DOHH2 (cell line): ENCODE measurements around the gene LCE1E.

Experiments
- H3F3A ChIP-seq: fragments of 200-600 bp; sonication (generic), shearing (Covaris generic); 2 replicates; pipeline ENCODE4 v1.6.0; 2016; ENCODE audit warnings: antibody characterized with exemption, mild to moderate bottlenecking; ENCODE audit not compliant: control insufficient read depth, insufficient read depth
- H3K27ac ChIP-seq: fragments of 200-600 bp; sonication (generic); 2 replicates; pipeline ENCODE4 v1.5.1; 2014; ENCODE audit warnings: low read depth, mild to moderate bottlenecking, low read length, moderate library complexity
- H3K27me3 ChIP-seq: fragments of 200-600 bp; sonication (generic); 2 replicates; pipeline ENCODE4 v1.6.1; 2014; ENCODE audit warnings: mild to moderate bottlenecking, low read length, mixed read lengths; ENCODE audit not compliant: control insufficient read depth
- H3K36me3 ChIP-seq: fragments of 200-600 bp; sonication (generic); 2 replicates; pipeline ENCODE4 v1.6.1; 2014; ENCODE audit warnings: mild to moderate bottlenecking, low read length, moderate library complexity, mixed read lengths; ENCODE audit not compliant: control insufficient read depth
- H3K4me1 ChIP-seq: fragments of 200-600 bp; sonication (generic); 2 replicates; pipeline ENCODE4 v1.6.1; 2014; ENCODE audit warnings: mild to moderate bottlenecking, low read length, mixed read lengths; ENCODE audit not compliant: control insufficient read depth
- H3K4me2 ChIP-seq: fragments of 200-600 bp; sonication (generic); 2 replicates; pipeline ENCODE4 v1.6.0; 2014; ENCODE audit warnings: mild to moderate bottlenecking, low read length, moderate library complexity
- H3K4me3 ChIP-seq: fragments of 200-600 bp; sonication (generic); 2 replicates; pipeline ENCODE4 v1.5.1; 2014; ENCODE audit warnings: mild to moderate bottlenecking, low read length, mixed read lengths
- H3K79me2 ChIP-seq: fragments of 200-600 bp; sonication (generic); 2 replicates; pipeline ENCODE4 v1.6.1; 2014; ENCODE audit warnings: mild to moderate bottlenecking, low read length, mixed read lengths; ENCODE audit not compliant: control insufficient read depth
- H3K9me2 ChIP-seq: fragments of 200-600 bp; sonication (generic); replicated peaks from 2 replicates; pipeline ENCODE4 v1.6.1; 2014; ENCODE audit warnings: mild to moderate bottlenecking, low read length, mixed read lengths; ENCODE audit not compliant: control insufficient read depth
- H3K9me3 ChIP-seq: fragments of 200-600 bp; sonication (generic); 2 replicates; pipeline ENCODE4 v1.6.1; 2014; ENCODE audit warnings: antibody characterized with exemption, low read length, mixed read lengths; ENCODE audit not compliant: control insufficient read depth, insufficient read depth
- H4K20me1 ChIP-seq: fragments of 200-600 bp; sonication (generic); 2 replicates; pipeline ENCODE4 v1.6.0; 2014; ENCODE audit warnings: low read depth, mild to moderate bottlenecking, antibody characterized with exemption, low read length, moderate library complexity; ENCODE audit not compliant: control insufficient read depth, insufficient read depth
- EZH2phosphoT487 ChIP-seq: fragments of 200-600 bp; sonication (generic); IDR thresholded peaks from 2 replicates; pipeline ENCODE4 v1.6.1; 2017; ENCODE audit warnings: borderline replicate concordance, mild to moderate bottlenecking, antibody characterized with exemption, low read length, moderate library complexity, mixed read lengths
- TF ChIP-seq, protein P1 (sequence below): fragments of 200-600 bp; sonication (generic); IDR thresholded peaks from one replicate; pipeline ENCODE4 v1.5.1; 2014; ENCODE audit warnings: antibody characterized with exemption, mild to moderate bottlenecking, low read depth, low read length; ENCODE audit not compliant: poor library complexity, severe bottlenecking

Gene LCE1E

DNA sequence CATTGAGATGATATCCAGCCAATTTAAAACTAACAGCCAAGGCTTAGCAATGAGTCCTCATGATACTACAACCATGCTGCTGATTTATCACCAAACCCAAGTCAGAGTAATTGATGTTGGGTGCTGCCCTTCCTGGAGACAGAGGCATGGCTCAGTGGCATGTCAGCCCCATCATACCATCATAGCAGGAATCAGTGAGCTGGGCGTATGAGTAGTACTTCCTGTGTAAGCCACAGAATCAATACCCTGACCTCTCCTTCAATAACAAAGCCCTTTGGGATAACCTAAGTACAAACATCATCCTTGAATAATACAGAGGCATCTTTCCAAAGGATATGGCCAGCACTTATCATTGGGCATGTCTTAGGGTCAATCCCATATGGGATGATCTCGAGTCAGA, 3.0 kb upstream of the LCE1E start:
- Histone ChIP-seq H3F3A (no peaks in the 10 kb centered on the region), H3K27ac (no peak overlapping the region), H3K9me2 (no peaks in the 10 kb centered on the region), H4K20me1 (no peaks in the 10 kb centered on the region), H3K4me2 (no peak overlapping the region), H3K9me3 (no peaks in the 10 kb centered on the region), H3K79me2 (no peaks in the 10 kb centered on the region), H3K4me3 (no peak overlapping the region), H3K27me3 (no peaks in the 10 kb centered on the region), H3K4me1 (no peaks in the 10 kb centered on the region), H3K36me3 (no peaks in the 10 kb centered on the region)
- TF ChIP-seq, protein P1, sequence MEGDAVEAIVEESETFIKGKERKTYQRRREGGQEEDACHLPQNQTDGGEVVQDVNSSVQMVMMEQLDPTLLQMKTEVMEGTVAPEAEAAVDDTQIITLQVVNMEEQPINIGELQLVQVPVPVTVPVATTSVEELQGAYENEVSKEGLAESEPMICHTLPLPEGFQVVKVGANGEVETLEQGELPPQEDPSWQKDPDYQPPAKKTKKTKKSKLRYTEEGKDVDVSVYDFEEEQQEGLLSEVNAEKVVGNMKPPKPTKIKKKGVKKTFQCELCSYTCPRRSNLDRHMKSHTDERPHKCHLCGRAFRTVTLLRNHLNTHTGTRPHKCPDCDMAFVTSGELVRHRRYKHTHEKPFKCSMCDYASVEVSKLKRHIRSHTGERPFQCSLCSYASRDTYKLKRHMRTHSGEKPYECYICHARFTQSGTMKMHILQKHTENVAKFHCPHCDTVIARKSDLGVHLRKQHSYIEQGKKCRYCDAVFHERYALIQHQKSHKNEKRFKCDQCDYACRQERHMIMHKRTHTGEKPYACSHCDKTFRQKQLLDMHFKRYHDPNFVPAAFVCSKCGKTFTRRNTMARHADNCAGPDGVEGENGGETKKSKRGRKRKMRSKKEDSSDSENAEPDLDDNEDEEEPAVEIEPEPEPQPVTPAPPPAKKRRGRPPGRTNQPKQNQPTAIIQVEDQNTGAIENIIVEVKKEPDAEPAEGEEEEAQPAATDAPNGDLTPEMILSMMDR = no peak
- TF ChIP-seq EZH2phosphoT487 = no peak

DNA sequence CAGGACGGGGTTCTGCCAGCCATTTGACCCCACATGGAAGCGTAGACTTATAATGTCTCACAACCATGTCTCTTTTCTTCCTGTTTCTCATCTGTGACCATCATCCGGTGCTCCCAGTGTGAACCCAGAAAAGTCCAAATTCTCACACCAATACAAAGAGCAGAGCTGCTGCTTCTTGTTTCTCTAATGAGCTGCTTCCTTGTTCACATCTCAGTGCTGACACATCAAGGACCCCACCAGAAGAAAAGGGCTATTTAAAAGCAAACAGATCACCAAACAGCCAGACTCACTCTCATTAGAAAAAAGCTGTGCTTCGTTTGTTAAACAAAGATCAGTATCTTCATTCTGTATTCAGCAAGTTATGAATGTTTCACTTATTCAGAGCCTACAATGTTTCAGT, 9.6 kb downstream of the LCE1E start:
- Histone ChIP-seq H3K36me3 (no peaks in the 10 kb centered on the region), H3K4me1 (no peaks in the 10 kb centered on the region), H3K79me2 (no peaks in the 10 kb centered on the region), H3K9me3 (no peaks in the 10 kb centered on the region), H4K20me1 (no peaks in the 10 kb centered on the region), H3K27ac (no peak overlapping the region), H3K4me3 (no peak overlapping the region), H3K27me3 (no peaks in the 10 kb centered on the region), H3K4me2 (no peak overlapping the region), H3F3A (no peaks in the 10 kb centered on the region), H3K9me2 (no peaks in the 10 kb centered on the region)
- TF ChIP-seq, protein P1 = no peak
- no peak for TF ChIP-seq EZH2phosphoT487

DNA sequence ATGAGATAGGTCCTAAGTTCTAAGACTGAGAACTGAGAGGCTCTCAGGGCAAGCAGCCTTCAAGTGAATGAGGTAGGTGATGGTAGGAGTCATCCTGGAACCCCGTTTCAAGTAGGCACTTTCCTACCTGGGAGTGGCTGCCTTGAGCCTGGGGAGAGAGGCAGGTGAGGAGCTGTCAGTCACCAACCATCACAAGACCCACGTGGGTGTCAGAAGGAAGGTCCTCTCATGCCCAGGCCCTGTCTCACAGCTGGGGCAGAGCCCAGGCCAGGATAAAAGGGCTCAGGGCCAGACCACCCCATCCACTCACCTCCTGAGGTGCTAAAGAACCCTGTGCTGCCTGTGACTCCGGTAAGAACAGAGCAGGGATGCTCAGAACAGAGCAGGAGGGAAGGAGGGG, 10.4 kb downstream of the LCE1E start, which contains the start of gene LCE1D:
LCE1D (plus strand) TSS at position 301 of the 400 bp plus-strand sequence. CDS start 1,074 bp downstream, outside the sequence.
- Histone ChIP-seq H3K9me3 (no peaks in the 10 kb centered on the region), H3K27ac (no peak within 1 kb of the TSS), H3K4me1 (no peaks in the 10 kb centered on the region), H3K4me3 (no peak within 1 kb of the TSS), H3F3A (no peaks in the 10 kb centered on the region), H3K4me2 (no peak within 1 kb of the TSS), H3K79me2 (no peaks in the 10 kb centered on the region), H4K20me1 (no peaks in the 10 kb centered on the region), H3K36me3 (no peaks in the 10 kb centered on the region), H3K9me2 (no peaks in the 10 kb centered on the region), H3K27me3 (no peaks in the 10 kb centered on the region)
- TF ChIP-seq, protein P1 = no peak
- no peak for TF ChIP-seq EZH2phosphoT487
